Hematopoietic multipotent progenitor cell treated with erythropoietin and hydrocortisone succinate and interleukin-3 and kit ligand, for 8 days (in vitro differentiated cells): ENCODE measurements around the gene BCL2L13.
"Not testable (repeated sequence)": the region's sequence is repeated elsewhere in the genome, so short reads cannot be mapped to it uniquely, and the experiment has no call there.

Experiments used
- DNase-seq: peaks from one replicate; pipeline ENCODE4 v3.0.0-alpha.2; 2015

The BCL2L13 gene

GRCh38 chr22:17697196-17697595 lies 58.6 kb downstream of the BCL2L13 start:
- not testable (repeated sequence) for DNase-seq

DNA sequence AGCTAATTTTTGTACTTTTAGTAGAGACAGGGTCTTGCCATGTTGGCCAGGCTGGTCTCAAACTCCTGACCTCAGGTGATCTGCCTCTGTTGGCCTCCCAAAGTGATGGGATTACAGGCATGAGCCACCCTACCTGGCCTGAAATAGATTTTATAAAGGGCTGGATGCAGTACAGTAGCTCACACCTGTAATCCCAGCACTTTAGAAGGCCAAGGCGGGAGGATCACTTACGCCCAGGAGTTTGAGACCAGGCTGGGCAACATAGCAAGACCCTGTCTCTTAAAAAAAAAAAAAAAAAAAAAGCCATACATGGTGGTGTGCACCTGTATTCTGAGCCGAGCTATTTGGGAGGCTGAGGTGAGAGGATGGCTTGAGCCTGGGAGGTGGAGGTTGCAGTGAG lies 59.7 kb downstream of the BCL2L13 start:
- not testable (repeated sequence) for DNase-seq

GRCh38 chr22:17698948-17699347 lies 60.4 kb downstream of the BCL2L13 start:
- DNase-seq, result no peak

DNA sequence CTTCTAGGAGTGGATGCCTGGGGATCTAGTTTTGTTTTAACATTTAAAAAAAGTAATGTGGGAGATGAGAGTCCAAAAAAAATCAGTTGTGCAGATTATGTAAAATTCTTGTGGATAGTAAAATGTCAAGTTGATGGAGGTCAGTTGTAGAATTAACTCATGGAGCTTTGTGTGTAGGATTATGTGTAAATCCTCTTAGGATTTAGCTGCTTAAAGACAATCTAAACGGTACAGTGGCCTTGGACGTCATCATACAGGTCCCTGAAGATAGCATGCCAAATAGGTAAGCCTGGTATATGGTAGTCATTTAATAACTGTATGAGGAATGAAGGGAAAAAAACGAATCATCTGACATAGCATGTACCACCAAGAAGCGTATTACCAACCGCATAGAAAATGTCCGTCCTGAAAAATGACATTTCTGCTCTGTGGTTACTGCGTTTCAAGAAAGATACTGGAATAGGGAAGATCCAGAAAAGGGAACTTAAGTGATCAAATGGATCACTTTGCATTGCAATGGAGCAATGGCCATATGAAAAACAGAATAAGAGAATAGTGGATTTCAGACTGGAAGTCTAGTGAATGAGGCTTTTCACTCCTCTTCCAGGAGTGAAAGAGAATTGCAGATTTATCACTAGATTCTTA lies 61.3 kb downstream of the BCL2L13 start:
- no peak for DNase-seq

- DNase-seq, result no peak
Observed at GRCh38 chr22:17700778-17701177, 62.2 kb downstream of the BCL2L13 start.

GRCh38 chr22:17703811-17704210 lies 65.3 kb downstream of the BCL2L13 start:
- DNase-seq, result no peak

DNA sequence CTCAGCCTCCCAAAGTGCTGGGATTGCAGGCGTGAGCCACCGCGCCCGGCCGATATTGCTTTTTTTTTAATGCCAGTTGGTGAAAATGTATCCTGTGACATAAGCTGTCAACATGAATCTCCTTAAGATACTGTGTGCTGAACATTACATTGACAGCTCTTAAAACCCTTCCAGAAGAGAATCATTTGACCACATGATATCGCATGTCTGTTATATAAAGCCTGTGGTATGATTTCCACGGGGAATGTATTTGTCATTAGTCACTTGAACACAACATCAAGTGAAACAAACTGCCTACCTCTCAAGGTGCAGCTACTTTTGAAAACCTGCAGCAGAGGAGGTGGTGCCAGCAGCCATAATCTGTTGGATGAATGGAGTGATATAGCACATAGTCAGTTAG lies 67.0 kb downstream of the BCL2L13 start:
- DNase-seq, result no peak

DNA sequence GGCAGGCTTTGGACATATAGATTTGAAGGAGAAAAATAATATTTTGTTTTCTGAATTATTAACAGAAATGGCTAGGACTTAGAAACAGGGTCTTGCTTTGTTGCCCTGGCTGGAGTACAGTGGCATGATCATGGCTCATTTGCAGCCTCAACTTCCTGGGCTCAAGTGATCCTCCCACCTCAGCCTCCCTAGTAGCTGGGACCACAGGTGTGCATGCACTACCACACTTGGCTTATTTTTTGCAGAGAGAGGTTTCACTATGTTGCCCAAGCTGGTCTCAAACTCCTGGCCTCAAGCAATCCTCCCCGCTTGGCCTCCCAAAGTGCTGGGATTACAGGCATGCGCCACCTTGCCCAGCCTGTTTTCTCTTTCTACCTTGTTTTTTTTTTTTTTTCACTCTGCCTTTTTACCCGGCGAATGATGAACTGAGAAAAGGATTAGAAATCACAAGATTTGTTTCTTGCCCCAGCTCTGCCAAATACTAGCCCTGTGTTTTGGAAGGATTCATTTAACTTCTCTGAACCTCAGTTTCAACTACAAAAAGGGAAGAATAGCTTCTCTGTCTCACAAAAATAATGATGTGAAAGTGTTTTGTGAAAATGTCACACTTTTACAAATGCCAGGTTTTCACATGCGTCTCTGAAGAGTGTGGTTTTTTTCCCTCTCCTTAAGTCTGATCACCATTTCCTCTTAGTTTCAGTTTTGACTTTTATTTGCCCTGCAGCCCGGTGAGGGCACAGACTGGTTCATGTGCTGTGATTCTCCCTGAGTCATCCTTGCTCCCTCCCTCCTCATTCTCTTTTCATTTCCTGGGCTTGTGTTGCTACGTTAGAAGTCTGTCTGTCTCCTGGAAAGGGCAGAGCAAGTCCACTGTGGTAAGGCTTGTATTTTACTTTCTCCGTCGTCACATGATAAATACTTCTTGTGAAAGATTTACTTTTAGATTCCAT lies 67.7 kb downstream of the BCL2L13 start:
- DNase-seq, result peak; percentile 61

DNA sequence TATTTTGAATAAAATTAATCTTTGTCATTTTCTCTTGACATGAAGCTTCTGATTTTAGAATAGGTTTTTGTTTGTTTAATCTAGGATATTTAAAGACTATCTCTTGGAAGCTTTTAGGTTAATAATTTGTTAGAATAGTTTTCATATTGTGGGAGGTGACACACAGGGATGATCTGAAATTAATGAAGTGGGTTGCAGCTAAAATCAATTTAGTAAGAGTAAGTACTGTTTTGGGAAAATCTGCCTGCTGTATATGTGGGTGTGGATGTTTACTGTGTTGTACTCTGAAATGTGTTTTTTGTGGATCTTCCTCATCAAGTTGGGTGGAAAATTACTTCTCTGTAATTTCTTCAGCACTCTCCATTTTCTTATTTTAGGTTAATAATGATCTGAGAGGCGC lies 68.4 kb downstream of the BCL2L13 start:
- no peak for DNase-seq

- no peak for DNase-seq
Observed at GRCh38 chr22:17707526-17707925, 69.0 kb downstream of the BCL2L13 start.

- no peak for DNase-seq
Observed at GRCh38 chr22:17710023-17710422, 71.5 kb downstream of the BCL2L13 start.

DNA sequence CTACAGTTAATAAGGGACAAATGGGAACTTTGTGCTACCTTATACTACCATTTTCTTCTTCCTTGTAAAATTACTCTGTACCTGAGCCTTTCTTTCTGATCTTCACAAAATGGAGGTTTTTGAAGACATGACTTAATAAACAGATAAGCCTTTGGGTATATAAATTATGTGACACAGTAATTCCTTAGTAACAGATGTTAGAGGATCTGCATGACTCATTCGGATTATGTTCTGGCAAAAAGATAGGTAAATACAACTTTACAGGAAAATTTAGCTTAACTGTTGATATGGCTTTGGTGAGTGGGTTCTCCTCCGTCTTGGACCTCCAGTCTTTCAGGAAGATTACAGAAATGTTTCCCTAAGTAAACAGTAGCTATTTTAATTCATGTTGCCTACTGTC lies 73.9 kb downstream of the BCL2L13 start:
- DNase-seq, result no peak

DNA sequence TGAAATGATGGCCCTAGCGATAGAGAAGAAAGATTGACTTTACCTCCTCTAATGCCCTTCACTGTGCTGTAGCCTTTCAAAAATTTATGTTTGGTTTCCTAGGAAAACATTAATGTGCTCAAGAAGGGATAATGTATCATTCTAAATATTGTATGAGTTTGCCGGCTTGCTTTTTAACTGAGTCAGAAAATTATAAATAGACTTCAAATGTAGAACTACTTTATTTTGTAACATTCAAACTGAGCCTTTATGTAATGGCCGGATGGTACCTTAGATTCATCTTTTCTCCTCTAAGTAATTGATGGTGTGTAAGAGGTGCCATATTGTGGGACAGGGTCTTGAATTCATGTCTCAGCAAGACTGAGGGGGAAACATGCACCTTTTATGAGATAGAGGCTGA lies 78.0 kb downstream of the BCL2L13 start:
- DNase-seq, result no peak

GRCh38 chr22:17717708-17718107 lies 79.2 kb downstream of the BCL2L13 start:
- DNase-seq, result no peak

GRCh38 chr22:17719911-17720310 lies 81.4 kb downstream of the BCL2L13 start:
- no peak for DNase-seq

GRCh38 chr22:17724241-17724640 lies 85.7 kb downstream of the BCL2L13 start:
- no peak for DNase-seq

- peak; percentile 49 for DNase-seq
Observed at GRCh38 chr22:17724678-17725499, 86.3 kb downstream of the BCL2L13 start.

- no peak for DNase-seq
Observed at GRCh38 chr22:17725500-17725796, 86.9 kb downstream of the BCL2L13 start.

DNA sequence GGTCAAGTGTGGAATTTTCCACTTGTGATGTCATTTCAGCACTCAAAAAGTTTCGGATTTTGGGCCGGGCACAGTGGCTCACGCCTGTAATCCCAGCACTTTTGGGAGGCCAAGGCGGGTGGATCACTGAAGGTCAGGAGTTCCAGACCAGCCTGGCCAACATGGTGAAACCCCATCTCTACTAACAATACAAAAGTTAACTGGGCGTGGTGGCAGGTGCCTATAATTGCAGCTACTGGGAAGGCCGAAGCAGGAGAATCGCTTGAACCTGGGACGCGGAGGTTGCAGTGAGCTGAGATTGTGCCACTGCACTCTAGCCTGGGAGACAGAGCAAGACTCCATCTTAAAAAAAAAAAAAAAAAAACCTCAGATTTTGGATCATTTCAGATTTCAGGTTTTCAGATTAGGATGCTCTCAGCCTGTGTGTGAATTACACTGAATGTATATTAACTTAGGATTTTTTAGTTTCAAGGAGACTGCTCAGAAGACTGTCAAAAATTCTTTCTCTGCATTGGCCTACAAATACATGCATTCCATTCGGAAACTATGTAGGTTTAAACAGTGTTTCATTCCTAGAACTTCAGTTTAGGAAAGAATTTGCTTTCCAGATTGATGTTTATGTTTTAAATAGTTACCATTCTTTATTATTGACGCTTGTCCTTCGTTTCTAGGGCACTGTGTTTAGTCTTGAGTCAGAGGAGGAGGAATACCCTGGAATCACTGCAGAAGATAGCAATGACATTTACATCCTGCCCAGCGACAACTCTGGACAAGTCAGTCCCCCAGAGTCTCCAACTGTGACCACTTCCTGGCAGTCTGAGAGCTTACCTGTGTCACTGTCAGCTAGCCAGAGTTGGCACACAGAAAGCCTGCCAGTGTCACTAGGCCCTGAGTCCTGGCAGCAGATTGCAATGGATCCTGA lies 87.7 kb downstream of the BCL2L13 start:
- no peak for DNase-seq

GRCh38 chr22:17726928-17727897 lies 88.7 kb downstream of the BCL2L13 start:
- DNase-seq, result no peak

DNA sequence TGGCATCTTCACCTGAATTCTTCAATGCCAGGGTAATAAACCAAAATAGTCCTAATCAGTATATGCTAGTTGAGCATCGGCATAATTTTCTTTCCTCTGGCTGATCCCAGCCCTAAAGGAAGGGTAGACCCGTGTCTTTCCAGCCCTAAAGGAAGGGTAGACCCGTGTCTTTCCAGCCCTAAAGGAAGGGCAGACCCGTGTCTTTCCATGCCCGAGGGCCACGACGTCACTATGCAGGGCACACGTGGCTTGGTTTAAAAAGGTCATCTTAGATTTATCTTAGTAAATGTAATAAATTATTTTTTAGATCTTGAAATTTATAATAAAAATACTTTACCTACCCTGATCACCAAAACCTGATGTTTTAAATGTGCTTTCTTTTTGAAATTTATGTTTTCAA lies 90.2 kb downstream of the BCL2L13 start:
- DNase-seq, result no peak
